Stimulated activated effector memory CD8-positive, alpha-beta T cell treated with anti-CD3 and anti-CD28 coated beads, Interleukin-12 subunit alpha, Interleukin-12 subunit beta, amount 100 ng/mL, for 72 hours (primary cell): ENCODE measurements around the gene CYBRD1.
"Not testable (repeated sequence)": the region's sequence is repeated elsewhere in the genome, so short reads cannot be mapped to it uniquely, and the experiment has no call there.

Experiments used
- ATAC-seq: fragments of 150-1000 bp; cut with Tn5 transposase; 2 replicates; pipeline ENCODE4 v1.10.0; 2021
- DNase-seq, 2 donors: peaks; one replicate each; pipeline ENCODE4 v3.0.0; 2021 to 2022; ENCODE audit warnings: low spot score in 2 of 2
- H3K27ac Mint-ChIP-seq: one replicate; pipeline ENCODE4 v1.8.0; 2022; ENCODE audit warnings: mild to moderate bottlenecking, mixed read lengths
- H3K36me3 Mint-ChIP-seq: one replicate; pipeline ENCODE4 v1.8.0; 2022; ENCODE audit warnings: mild to moderate bottlenecking, mixed read lengths
- H3K4me1 Mint-ChIP-seq: one replicate; pipeline ENCODE4 v1.8.0; 2022; ENCODE audit warnings: mixed read lengths
- H3K4me3 Mint-ChIP-seq: one replicate; pipeline ENCODE4 v1.8.0; 2022; ENCODE audit warnings: mild to moderate bottlenecking, mixed read lengths
- H3K9me3 Mint-ChIP-seq: one replicate; pipeline ENCODE4 v1.8.0; 2022; ENCODE audit warnings: mixed read lengths

CYBRD1 gene

DNA sequence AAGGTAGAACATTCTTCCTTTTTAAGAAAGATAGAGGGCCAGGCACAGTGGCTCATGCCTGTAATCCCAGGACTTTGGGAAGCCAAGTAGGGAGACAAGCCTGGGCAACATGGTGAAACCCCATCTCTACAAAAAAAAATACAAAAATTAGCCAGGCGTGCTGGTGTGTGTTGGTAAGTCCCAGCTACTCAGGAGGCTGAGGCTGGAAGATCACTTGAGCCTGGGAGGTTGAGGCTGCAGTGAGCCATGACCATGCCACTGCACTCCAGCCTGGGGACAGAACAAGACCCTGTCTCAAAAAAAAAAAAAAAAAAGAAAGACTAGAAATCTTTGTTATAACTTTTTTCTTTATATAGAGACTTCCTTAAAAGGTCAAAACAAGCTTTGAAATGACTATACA lies 8.6 kb downstream of the CYBRD1 start:
- H3K4me3 Mint-ChIP-seq, ATAC-seq: not testable (repeated sequence)

GRCh38 chr2:171531291-171531690 lies 9.0 kb downstream of the CYBRD1 start:
- H3K36me3 Mint-ChIP-seq = no peaks in the 10 kb centered on the region
- no peak overlapping the region for H3K27ac Mint-ChIP-seq
- ATAC-seq (no peak), DNase-seq (peak in 1 of 2 donors; percentile 6)
- H3K4me1 Mint-ChIP-seq = no peaks in the 10 kb centered on the region
- peaks cover 4% of the 10 kb centered on the region for H3K9me3 Mint-ChIP-seq
- no peak overlapping the region for H3K4me3 Mint-ChIP-seq

More for the DNA sequence above, 8.6 kb downstream of the CYBRD1 start:
- not testable (repeated sequence) for H3K9me3 Mint-ChIP-seq, H3K36me3 Mint-ChIP-seq, H3K27ac Mint-ChIP-seq, H3K4me1 Mint-ChIP-seq
- peak in 1 of 2 donors; percentile 2 for DNase-seq

- no peaks in the 10 kb centered on the region for H3K4me1 Mint-ChIP-seq
- ATAC-seq (no peak), DNase-seq (peak in 1 of 2 donors; percentile 1)
- peaks cover 4% of the 10 kb centered on the region for H3K9me3 Mint-ChIP-seq
- no peak overlapping the region for H3K4me3 Mint-ChIP-seq
- no peaks in the 10 kb centered on the region for H3K36me3 Mint-ChIP-seq
- no peak overlapping the region for H3K27ac Mint-ChIP-seq
Measured at GRCh38 chr2:171531836-171532450, 9.7 kb downstream of the CYBRD1 start.

DNA sequence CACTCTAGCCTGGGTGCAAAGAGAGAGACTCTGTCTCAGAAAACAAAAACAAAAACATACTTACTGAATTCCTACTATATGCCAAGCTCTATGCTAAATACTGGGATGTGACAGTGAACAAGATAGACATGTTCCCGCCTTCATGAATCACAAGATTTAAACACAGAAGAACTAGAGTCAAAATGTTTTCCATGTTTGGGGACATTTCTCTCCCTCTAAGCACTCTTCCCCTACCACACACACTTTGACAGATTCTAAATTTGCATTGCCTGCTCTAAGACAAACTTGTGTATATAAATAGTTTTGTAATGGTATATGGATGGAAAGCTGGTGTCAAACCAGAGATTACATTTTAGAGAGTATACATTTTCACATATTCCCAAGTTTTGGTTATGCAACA lies 11.1 kb downstream of the CYBRD1 start:
- no peak overlapping the region for H3K4me3 Mint-ChIP-seq
- H3K36me3 Mint-ChIP-seq = no peaks in the 10 kb centered on the region
- no peak for DNase-seq
- no peak for ATAC-seq
- no peak overlapping the region for H3K27ac Mint-ChIP-seq
- peaks cover 4% of the 10 kb centered on the region for H3K9me3 Mint-ChIP-seq
- H3K4me1 Mint-ChIP-seq = no peaks in the 10 kb centered on the region

- not testable (repeated sequence) for H3K36me3 Mint-ChIP-seq, H3K4me3 Mint-ChIP-seq, H3K9me3 Mint-ChIP-seq, DNase-seq, H3K27ac Mint-ChIP-seq, H3K4me1 Mint-ChIP-seq, ATAC-seq
Measured at GRCh38 chr2:171535528-171535927, 13.3 kb downstream of the CYBRD1 start.

DNA sequence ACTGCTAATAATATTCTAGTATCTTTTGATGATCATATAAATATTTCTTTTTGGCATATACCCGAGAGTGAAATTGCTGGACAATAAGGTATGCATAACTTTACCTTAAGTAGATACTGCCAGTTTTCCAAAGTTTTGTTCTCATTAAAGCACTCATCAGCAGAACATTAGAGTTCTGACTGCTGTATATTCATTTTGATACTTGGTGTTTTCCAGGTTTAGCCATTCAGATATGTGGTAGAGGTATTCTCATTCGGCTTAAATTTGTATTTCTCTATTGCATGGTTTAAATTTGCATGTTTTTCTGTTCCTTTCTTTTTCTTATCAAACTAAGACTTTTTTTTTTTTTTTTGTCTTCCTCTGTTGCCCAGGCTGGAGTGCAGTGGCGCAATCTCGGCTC lies 18.2 kb downstream of the CYBRD1 start:
- H3K36me3 Mint-ChIP-seq = no peaks in the 10 kb centered on the region
- H3K27ac Mint-ChIP-seq = no peak overlapping the region
- H3K9me3 Mint-ChIP-seq = no peaks in the 10 kb centered on the region
- H3K4me3 Mint-ChIP-seq = no peak overlapping the region
- no peaks in the 10 kb centered on the region for H3K4me1 Mint-ChIP-seq
- DNase-seq (no peak), ATAC-seq (no peak)

DNA sequence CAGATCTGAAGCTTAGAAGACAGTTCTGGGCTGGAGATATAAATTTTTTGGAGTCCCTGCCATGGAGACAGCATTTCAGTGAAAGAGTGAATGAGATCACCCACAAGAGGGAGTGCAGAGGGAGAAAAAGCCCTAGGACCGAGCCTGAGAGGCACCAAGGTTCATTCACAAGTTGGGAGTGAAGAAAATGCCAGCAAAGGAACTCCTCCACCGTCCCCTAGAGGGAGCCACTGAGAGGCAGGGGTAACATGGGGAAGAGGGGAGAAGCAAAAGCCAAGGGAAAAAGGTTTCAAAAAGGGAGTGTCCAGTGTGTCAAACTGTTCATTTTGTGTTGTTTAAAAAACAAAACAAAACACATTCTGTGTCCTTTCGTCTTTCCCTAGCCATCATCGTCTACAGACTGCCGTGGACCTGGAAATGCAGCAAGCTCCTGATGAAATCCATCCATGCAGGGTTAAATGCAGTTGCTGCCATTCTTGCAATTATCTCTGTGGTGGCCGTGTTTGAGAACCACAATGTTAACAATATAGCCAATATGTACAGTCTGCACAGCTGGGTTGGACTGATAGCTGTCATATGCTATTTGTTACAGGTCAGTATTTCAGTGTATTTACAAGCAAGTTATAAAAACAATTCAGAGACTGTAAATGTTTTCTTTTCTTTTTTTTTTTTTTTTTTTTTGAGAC lies 19.1 kb downstream of the CYBRD1 start:
- Mint-ChIP-seq H3K4me1 (no peaks in the 10 kb centered on the region), H3K9me3 (no peaks in the 10 kb centered on the region), H3K36me3 (no peaks in the 10 kb centered on the region), H3K4me3 (no peak overlapping the region), H3K27ac (no peak overlapping the region)
- DNase-seq = peak in 1 of 2 donors; percentile 48
- ATAC-seq = no peak

GRCh38 chr2:171545086-171545485 lies 22.8 kb downstream of the CYBRD1 start:
- Mint-ChIP-seq H3K36me3 (no peaks in the 10 kb centered on the region), H3K4me3 (no peak overlapping the region), H3K4me1 (no peaks in the 10 kb centered on the region), H3K27ac (no peak overlapping the region), H3K9me3 (no peaks in the 10 kb centered on the region)
- ATAC-seq (no peak), DNase-seq (peak in 1 of 2 donors; percentile 8)

DNA sequence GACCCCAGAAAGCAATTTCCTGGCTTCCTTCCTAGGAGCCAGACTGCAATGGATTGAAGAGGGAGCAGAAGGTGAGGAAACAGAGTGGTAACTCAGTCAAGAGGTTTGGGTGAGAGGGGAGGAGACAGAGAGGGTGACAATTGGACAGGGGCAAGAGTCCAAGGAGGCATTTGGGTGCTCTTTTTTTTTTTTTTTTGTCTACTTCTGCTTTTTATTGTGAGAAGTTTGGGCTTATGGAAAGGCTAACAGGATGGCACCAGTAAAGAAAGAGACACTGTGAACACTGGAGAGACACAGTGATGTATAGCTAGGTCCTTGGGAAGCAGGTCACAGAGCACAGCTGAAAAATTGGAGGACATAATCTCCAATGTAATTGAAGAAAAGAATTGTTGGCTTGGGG lies 25.0 kb downstream of the CYBRD1 start:
- no peaks in the 10 kb centered on the region for H3K4me1 Mint-ChIP-seq
- H3K9me3 Mint-ChIP-seq = no peaks in the 10 kb centered on the region
- peak in 1 of 2 donors; percentile 2 for DNase-seq
- no peak for ATAC-seq
- H3K4me3 Mint-ChIP-seq = no peak overlapping the region
- no peak overlapping the region for H3K27ac Mint-ChIP-seq
- H3K36me3 Mint-ChIP-seq = no peaks in the 10 kb centered on the region

GRCh38 chr2:171547720-171548119 lies 25.4 kb downstream of the CYBRD1 start:
- Mint-ChIP-seq H3K27ac (no peak overlapping the region), H3K9me3 (no peaks in the 10 kb centered on the region), H3K36me3 (no peaks in the 10 kb centered on the region), H3K4me3 (no peak overlapping the region), H3K4me1 (no peaks in the 10 kb centered on the region)
- peak in 1 of 2 donors; percentile 12 for DNase-seq
- peak; percentile 78 for ATAC-seq

DNA sequence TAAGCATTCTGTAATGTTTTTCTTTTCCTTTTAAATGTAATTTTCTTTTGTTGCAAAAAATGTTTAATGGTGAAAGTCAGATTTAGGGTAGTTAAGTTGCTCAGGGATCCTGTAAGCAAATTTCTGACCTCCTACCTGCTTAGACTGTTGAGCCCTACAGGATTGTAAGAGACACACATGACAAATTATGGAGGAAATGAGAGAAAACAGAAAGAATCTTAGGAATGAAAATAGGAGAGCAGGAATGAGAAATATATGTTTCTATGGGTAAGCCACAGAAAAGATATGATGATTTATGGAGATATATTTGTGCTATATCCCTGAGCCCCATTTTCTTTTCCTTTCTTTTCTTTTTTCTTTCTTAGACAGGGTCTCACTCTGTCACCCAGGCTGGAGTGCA lies 28.3 kb downstream of the CYBRD1 start:
- ATAC-seq = no peak
- Mint-ChIP-seq H3K4me3 (no peak overlapping the region), H3K27ac (no peak overlapping the region), H3K9me3 (no peaks in the 10 kb centered on the region), H3K4me1 (no peaks in the 10 kb centered on the region), H3K36me3 (no peaks in the 10 kb centered on the region)
- no peak for DNase-seq

GRCh38 chr2:171551836-171552235 lies 29.6 kb downstream of the CYBRD1 start:
- DNase-seq (no peak), ATAC-seq (no peak)
- Mint-ChIP-seq H3K4me1 (no peaks in the 10 kb centered on the region), H3K27ac (no peak overlapping the region), H3K9me3 (no peaks in the 10 kb centered on the region), H3K4me3 (no peak overlapping the region), H3K36me3 (no peaks in the 10 kb centered on the region)

- no peak for ATAC-seq
- Mint-ChIP-seq H3K4me1 (no peaks in the 10 kb centered on the region), H3K9me3 (no peaks in the 10 kb centered on the region), H3K27ac (no peak overlapping the region), H3K36me3 (no peaks in the 10 kb centered on the region), H3K4me3 (no peak overlapping the region)
- no peak for DNase-seq
Measured at GRCh38 chr2:171553236-171553635, 31.0 kb downstream of the CYBRD1 start.

GRCh38 chr2:171553858-171554257 lies 31.6 kb downstream of the CYBRD1 start:
- Mint-ChIP-seq H3K27ac (no peak overlapping the region), H3K4me1 (no peaks in the 10 kb centered on the region), H3K4me3 (no peak overlapping the region), H3K9me3 (no peaks in the 10 kb centered on the region), H3K36me3 (no peaks in the 10 kb centered on the region)
- ATAC-seq (peak; percentile 55), DNase-seq (no peak)

DNA sequence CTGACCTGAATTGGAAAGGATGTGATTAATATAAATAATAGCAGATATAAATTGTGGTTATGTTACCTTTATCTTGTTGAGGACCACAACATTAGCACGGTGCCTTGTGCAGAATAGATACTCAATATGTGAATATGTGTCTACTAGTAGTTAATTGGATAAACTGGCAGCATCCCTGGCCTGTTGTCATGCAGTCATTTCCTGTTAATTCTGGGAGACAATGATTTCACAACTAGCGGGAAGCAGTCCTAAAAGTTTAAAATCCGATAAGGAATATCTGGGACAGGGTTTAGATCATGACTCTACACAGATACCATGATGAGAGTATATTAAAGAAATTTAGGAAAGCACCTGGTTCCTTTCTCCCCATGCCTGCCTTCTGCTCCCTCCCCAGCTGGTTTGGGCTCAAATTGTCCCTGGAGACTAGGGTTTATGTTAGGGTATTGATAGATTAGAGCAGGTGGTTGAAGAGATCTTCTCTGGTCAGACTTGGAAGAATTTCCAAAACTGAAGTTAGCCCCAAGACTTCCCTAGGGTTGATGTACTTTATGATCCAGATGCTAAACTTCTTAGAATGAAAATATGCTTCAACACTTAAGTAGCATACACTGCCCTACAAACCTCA lies 32.8 kb downstream of the CYBRD1 start:
- Mint-ChIP-seq H3K4me1 (no peaks in the 10 kb centered on the region), H3K27ac (no peak overlapping the region), H3K36me3 (no peaks in the 10 kb centered on the region), H3K4me3 (no peak overlapping the region), H3K9me3 (no peaks in the 10 kb centered on the region)
- ATAC-seq (no peak), DNase-seq (no peak)

DNA sequence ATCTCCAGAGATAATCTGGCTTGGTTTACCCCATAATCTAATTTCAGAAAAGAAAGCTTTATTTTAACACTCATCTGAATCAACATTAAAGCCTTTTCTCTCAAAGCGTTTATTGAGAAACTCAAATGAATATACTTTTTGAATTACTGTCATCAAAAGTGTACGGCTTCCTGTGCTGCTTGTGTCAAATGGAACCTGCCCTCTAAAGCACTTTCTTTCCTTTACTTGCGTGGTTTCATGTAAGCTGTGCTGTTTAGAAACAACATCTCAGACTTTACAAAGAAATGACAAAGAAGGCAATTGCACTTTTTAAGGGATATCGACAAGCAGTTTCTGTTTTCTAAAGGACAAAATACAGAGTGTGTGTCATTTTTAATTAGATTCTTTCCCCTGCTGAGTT lies 35.1 kb downstream of the CYBRD1 start:
- no peak overlapping the region for H3K4me3 Mint-ChIP-seq
- ATAC-seq = peak; percentile 69
- peak in 1 of 2 donors; percentile 6 for DNase-seq
- no peaks in the 10 kb centered on the region for H3K36me3 Mint-ChIP-seq
- H3K9me3 Mint-ChIP-seq = no peaks in the 10 kb centered on the region
- H3K27ac Mint-ChIP-seq = no peak overlapping the region
- H3K4me1 Mint-ChIP-seq = no peaks in the 10 kb centered on the region
